NCI-H2196 (cell line): ENCODE results near the gene CIDEC.
"Not testable (repeated sequence)": the region's sequence is repeated elsewhere in the genome, so short reads cannot be mapped to it uniquely, and the experiment has no call there.

ENCODE experiments used
- DNase-seq: peaks from one replicate; lab custom pipeline; 2025; ENCODE audit not compliant: unreplicated experiment; lab: John Stamatoyannopoulos, UW

Gene CIDEC

DNA sequence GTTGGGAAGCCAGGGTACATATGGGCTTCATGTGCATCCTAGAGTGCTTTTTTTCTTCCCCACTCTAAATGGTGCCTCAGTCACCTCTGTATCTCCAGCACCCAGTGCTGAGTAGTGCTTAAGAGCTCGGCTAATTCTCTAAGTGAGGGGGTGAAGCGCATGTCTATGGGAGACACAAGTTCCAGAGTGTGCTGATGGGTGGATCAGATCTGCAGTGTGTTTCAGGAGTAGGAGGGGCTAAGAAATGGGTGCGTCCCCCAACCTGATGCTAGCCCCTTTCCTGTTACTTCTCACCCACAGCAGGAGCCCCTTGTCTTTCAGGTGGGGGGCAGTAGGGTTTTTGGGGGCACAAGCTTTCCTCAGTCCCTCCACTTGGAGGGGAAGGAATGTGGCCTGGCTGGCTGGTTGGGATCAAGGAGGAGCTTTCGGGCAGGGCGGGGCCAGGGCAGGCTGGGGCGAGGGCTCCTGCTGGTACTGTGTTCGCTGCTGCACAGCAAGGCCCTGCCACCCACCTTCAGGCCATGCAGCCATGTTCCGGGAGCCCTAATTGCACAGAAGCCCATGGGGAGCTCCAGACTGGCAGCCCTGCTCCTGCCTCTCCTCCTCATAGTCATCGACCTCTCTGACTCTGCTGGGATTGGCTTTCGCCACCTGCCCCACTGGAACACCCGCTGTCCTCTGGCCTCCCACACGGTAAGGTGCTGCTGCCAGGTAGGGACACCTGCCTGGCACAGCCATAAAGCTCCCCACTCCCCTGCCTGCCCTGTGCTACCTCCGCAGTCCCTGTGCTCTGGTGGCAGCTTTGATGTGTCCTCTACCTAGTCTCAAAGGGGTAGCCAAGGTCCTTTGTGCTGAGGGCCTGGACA is 22.6 kb upstream of the CIDEC start, which contains the start of gene IL17RE:
IL17RE (plus strand) TSS at position 477 of the 866 bp plus-strand sequence; CDS start at position 562, 85 bp downstream.
- DNase-seq: peak; percentile 16

- no peak for DNase-seq
Measured at GRCh38 chr3:9901967-9902366, 21.9 kb upstream of the CIDEC start.

GRCh38 chr3:9900965-9901415 is 20.9 kb upstream of the CIDEC start:
- DNase-seq: not testable (repeated sequence)

- DNase-seq: no peak
Measured at GRCh38 chr3:9899289-9899791, 19.3 kb upstream of the CIDEC start.

GRCh38 chr3:9898467-9899241 is 18.6 kb upstream of the CIDEC start:
- DNase-seq: no peak

- DNase-seq: peak; percentile 50
Measured at GRCh38 chr3:9897408-9898372, 17.6 kb upstream of the CIDEC start.

DNA sequence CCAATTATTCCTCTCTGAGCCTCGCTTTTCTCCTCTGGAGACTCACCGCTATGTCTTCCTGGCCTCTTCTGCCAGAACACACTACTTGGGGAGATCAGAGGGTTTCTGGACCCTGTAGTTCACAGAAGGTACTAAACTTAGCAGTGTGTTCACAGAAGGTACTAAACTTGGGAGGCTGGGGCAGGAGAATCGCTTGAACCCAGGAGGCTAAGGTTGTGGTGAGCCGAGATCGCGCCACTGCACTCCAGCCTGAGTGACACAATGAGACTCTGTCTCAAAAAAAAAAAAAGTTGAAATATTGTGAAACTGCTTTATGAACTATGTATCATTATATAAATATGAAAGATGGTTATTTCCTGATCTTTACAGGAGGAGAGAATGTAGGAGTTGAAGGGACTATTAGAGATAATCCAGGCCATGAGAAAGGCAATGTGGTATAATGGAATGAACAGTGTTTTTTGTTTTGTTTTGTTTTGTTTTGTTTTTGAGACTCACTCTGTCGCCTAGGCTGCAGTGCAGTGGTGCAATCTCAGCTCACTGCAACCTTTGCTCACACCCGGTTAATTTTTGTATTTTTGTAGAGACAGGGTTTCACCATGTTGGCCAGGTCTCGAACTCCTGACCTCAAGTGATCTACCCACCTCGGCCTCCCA is 16.8 kb upstream of the CIDEC start:
- DNase-seq: not testable (repeated sequence)

- DNase-seq: not testable (repeated sequence)
Measured at GRCh38 chr3:9895715-9896114, 15.7 kb upstream of the CIDEC start.

- DNase-seq: no peak
Measured at GRCh38 chr3:9893739-9894138, 13.7 kb upstream of the CIDEC start.

- no peak for DNase-seq
Measured at GRCh38 chr3:9891072-9891622, 11.1 kb upstream of the CIDEC start.

DNA sequence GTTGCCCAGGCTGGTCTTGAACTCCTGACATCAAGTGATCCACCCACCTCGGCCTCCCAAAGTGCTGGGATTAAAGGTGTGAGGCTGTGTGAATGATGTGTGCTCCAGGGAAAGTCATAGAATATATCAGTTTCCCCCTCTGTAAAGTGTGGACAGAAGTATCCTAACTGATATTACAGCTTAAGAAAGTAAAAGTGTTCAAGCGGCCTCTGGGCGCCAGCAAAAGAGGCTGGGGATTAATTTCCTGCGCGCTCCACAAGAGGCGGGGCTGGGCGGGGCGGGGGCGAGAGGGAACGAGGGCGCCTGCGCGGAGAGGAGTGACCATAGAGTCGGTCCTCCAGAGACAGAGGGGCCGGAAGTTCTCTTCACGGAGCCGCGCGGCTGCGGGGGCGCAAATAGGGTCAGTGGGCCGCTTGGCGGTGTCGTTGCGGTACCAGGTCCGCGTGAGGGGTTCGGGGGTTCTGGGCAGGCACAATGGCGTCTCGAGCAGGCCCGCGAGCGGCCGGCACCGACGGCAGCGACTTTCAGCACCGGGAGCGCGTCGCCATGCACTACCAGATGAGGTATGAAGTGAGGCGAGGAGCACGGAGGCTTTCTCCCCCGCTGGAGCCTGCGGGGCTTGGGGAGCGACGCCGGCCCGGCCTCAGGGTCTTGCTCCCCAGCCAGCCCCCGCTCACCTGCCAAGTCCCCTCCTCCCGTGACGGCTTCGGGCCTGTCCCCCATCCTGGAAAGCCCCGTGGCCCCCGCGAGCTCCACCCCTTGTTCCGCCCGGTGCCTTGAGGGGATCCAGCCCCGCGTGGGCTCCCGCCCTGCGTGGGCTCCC is 10.4 kb upstream of the CIDEC start, which contains the start of gene JAGN1:
JAGN1 (plus strand) TSS at position 362 of the 823 bp plus-strand sequence; CDS start at position 475, 113 bp downstream.
- peak; percentile 67 for DNase-seq

DNA sequence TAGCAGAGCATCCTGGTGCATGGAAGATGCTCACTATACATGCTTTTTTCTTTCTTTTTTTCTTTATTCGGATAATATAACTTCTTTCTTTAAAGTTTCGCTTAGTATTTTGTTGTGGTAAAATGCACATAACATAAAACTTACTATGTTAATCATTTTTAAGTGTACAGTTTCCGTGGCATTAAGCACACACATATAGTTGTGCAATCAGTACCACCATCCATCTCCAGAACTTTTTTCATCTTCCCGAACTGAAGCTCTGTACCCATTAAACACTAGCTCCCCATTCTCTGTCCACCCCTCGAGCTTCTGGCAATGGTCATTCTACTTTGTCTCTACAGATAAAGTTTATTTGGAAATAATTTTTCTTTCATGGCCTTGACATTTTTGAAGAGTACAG is 9.4 kb upstream of the CIDEC start:
- no peak for DNase-seq

- no peak for DNase-seq
Measured at GRCh38 chr3:9888540-9888939, 8.5 kb upstream of the CIDEC start.

GRCh38 chr3:9887480-9887879 is 7.4 kb upstream of the CIDEC start:
- DNase-seq: no peak

- no peak for DNase-seq
Measured at GRCh38 chr3:9886328-9886727, 6.3 kb upstream of the CIDEC start.

DNA sequence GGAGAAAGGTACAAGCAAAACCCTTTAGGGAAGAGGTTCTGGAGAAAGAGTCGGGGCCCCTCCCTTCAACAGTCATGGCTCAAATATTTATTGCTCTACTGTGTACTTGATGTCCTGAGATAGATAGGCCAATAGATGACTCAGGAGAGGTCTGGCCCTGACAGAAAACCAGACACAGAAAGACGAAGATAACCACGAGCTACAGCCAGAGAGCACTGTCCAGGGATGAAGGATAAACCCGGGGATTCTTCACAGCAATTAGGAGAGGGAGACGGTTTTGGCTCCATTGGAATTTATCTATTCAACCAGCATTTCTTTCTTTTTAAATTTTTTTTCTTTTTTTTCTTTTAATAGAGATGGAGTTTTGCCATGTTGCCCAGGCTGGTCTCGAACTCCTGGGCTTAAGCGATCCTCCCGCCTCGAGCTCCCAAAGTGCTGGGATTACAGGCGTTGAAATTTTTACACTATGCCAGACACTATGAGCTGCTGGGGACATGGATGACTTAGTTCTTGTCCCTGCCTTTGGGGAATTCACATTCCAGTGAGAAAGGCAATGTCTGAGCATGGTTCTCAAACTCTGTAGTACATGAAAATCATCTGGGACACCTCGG is 4.6 kb upstream of the CIDEC start:
- DNase-seq: no peak

DNA sequence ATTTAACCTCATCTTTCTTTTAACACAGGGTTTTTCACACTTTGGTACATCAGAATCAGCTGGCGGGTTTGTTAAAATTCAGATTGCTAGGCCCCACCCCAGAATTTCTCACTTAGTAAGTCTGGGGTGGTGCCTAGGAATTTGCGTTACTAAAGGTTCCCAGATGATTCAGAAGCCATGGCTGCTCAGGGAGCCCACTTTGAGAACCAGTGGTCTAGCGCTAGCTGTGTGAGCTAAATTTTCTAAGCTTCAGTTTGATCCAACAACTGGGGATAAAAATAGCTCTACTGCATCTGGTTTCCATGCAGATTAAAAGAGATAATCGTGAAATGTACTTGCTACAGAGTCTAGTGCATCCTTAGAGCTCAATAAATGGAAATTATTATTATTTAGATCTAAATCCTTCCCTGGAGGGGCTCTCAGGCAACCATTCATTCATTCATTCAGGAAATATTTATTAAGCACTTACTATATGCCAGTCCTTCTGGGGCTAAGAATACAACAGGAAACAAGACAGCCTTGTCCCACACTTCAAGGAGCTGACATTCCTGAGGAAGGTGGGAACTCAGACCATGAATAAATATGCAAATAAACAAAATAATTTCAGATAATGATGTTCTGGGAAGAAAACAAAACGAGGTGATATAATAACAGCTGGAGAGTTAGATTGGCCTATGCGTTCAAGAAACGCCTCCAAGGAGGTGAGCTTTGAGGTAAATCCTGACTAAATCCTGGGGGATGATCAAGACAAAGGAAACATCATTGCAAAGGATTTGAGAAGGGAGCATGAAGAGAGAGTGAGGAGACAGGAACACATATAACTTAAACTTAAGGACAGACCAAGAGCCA is 3.9 kb upstream of the CIDEC start:
- no peak for DNase-seq
